ENCODE measurements around the gene DNAJC22.
"Not testable (repeated sequence)": the region's sequence is repeated elsewhere in the genome, so short reads cannot be mapped to it uniquely, and the experiment has no call there.

The DNAJC22 gene

DNA sequence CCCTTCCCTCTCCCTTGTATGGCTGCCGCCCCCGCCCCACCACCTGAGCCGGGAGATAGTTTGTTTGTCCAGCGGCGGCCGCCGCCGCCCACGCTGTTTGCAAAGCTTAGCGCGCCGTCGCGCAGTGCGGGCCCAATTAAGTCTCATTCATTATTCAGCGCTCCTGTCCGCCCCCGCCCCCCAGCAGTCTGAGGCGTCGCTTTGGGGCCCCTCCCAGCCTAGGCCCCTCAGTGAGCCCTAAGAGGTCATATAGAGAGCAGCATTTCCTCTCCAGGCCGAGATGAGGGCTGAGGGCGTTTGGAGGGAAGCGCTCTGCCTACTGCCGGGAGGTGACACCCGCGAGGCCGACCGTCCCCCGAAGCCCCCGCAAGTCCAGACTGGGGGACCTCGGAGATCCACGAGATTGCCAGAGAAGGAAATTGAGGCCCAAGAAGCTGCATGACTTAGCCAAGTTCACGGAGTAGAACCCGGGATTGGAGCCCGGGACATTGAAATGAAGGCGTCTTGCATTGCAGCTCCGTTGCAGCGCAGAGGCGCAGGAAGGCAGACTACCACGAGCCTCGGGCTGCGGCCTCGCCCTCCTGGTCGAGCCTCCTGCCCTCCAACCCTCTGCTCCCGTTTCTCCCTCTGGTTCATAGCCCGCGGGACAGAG is at the start of gene DNAJC22:
Gene DNAJC22 (plus strand): TSS at position 230 of the 652 bp plus-strand sequence. CDS start 1,985 bp downstream, outside the sequence.
- DNase-seq, result peak; percentile 47

DNA sequence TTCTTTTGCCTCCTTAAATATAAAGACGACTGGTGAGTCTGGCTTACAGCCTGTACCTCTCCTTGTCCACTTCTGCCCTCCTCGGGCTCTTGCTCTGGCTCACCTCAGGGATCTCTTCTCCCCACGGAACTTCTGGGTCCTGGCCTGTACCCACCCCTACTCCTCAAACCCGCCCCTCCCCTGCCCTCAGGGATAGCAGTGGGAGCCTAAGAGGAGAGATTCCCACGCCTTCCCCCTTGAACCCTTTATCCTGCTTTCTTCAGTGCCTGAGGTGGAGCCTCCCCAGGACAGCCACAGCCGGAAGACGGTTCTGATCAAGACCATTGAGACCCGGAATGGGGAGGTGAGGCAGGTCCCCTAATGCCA is 49.0 kb upstream of the DNAJC22 start:
- no peak for DNase-seq

DNA sequence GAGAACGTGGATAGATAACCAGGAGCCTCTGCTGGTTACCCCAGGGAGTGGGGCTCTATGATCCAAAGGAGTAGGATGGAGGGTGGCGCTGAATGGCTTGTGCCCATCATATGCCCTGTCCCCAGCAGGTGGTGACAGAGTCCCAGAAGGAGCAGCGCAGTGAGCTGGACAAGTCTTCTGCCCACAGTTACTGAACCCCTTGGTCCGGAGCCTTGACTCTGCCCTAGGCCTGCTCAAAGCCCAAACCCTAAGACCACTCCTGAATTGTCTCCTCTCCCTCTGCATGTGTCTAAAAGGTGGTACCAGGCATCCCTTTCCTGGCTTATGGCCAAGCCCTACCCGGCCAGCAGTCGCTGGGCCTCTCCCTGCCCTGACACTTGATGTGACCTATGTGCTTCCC is 48.5 kb upstream of the DNAJC22 start:
- DNase-seq, result no peak

DNA sequence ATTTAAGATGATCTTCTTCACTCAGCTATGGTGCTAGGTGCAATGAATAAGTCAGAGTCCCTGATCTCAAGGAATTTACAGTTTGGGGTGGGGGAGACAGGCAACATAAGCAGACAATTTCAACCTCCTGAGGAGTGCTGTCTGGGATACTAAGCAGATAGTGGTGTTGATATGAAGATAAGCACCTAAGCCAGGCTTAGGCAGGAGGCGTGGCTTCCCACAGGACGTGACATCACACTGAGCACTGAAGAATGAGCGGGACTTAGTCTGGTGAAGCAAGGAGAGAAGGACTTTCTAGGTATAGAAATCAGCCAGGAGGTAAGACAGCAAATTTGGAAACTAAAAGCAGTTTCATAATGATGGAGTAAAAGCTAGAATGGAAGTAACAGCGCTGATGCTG is 44.9 kb upstream of the DNAJC22 start:
- DNase-seq, result no peak

GRCh38 chr12:49304161-49304560 is 42.5 kb upstream of the DNAJC22 start:
- DNase-seq, result no peak

DNA sequence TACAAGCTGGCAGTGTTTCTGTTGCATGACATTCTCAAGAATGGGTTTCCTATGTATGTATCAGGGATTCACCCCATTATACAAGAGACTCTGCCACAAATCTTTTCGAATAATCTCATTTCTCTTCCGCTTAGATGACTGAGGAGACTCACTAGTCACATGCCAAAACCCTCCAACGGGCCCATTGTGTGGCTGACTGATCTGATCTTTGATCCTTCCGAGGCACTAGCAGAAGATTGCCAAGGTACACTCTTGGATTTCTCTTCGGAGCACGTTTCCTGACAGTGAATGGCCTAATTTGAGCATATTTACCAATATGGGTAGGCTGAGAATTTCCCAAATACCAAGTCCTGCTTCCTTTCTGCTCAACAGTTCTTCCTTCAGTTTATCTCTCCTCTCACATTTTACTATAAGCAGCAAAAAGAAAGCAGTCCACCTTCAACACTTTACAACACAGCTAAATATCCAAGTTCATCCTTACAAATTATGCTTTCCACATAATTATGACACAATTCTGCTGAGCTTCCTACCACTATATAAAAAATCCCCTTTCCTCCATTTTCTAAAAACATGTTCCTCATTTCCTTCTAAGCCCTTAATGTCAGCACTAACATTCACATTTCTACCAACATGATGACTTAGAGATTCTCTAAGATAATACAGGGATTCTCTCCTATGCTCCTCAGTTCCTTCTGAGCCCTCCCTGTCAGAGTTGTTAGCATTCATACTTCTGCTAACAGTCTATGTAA is 40.8 kb upstream of the DNAJC22 start:
- no peak for DNase-seq

DNA sequence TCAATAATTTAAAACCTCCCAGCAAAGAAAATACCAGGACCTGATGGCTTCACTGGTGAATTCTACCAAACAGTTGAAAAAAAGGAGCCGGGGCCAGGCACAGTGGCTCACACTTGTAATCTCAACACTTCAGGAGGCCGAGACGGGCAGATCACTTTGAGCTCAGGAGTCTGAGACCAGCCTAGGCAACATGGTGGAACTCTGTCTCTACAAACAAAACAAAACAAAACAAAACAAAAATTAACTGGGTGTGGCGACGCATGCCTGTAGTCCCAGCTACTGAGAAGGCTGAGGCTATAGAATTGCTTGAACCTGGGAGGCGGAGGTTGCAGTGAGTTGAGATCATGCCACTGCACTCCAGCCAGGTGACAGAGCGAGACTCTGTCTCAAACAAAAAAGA is 37.3 kb upstream of the DNAJC22 start:
- DNase-seq, result no peak

GRCh38 chr12:49310451-49311000 is 36.2 kb upstream of the DNAJC22 start:
- not testable (repeated sequence) for DNase-seq

DNA sequence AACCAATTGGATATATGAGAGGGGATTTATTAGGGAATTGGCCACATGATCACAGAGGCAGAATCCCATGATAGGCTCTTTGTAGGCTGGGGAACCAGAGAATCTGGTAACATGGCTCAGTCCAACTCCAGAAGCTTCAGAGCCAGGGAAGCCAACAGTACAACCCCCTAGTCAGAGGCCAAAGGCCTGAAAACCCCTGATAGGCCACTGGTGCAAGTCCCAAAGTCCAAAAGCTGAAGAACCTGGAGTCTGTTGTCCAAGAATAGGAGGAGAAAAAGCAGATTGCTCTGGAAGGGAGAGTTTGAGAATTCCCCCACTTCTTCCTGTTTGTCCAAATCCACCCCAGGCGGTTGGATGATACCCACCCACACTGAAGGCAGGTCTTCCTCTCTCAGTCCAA is 31.9 kb upstream of the DNAJC22 start:
- no peak for DNase-seq

GRCh38 chr12:49317118-49317517 is 29.6 kb upstream of the DNAJC22 start:
- not testable (repeated sequence) for DNase-seq

- not testable (repeated sequence) for DNase-seq
Measured at GRCh38 chr12:49320411-49321103, 26.1 kb upstream of the DNAJC22 start.

- no peak for DNase-seq
Measured at GRCh38 chr12:49322367-49322707, 24.4 kb upstream of the DNAJC22 start.

- DNase-seq, result peak; percentile 97
Measured at GRCh38 chr12:49322708-49323523, 23.8 kb upstream of the DNAJC22 start, which contains the start of gene TROAP. TSS of gene TROAP (plus strand) at chr12:49323255. CDS start at chr12:49323609, 354 bp downstream.

DNA sequence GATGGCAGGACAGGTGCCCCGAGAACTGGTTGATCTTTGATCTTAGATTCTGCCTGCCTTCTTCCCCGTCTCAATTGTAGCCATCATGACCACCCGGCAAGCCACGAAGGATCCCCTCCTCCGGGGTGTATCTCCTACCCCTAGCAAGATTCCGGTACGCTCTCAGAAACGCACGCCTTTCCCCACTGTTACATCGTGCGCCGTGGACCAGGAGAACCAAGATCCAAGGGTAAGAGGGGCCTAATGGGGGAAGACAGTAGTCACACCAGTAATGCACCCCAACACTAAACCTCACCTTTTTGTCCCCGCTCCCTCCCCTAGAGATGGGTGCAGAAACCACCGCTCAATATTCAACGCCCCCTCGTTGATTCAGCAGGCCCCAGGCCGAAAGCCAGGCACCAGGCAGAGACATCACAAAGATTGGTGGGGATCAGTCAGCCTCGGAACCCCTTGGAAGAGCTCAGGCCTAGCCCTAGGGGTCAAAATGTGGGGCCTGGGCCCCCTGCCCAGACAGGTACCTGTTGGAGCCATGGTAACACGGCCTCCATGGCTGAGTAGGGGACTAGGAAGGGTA is 23.1 kb upstream of the DNAJC22 start:
- no peak for DNase-seq

DNA sequence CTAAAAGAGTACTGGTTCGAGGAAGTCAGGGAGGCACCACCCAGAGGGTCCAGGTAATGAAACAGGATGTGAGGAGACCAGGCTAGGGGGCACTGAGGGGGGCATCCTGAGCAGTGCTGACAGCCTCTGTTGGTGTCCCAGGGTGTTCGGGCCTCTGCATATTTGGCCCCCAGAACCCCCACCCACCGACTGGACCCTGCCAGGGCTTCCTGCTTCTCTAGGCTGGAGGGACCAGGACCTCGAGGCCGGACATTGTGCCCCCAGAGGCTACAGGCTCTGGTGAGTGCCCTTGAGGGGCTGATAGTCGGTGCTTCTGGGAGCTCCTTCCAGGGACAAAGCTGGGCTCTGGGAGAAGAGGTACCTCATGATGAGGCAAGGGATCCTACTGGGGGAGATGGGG is 21.1 kb upstream of the DNAJC22 start:
- no peak for DNase-seq

DNA sequence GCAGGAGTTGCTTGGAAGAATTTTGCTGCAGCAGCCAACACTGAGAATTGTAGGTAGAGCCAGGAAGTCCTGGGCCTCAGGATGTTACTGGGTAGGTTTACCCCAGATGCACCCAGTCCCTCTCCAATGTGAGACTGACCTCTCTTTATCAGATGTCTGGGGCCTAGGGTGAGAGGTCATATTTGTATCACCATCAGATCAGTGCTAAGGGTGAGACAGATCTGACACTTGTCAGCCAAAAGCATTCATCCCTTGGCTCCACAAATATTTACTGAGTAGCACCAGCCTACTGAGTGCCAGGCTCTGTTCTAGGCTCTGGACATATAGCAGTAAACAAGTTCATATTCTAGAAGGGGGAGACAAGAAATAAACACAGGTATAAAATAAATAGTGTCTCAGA is 19.3 kb upstream of the DNAJC22 start:
- no peak for DNase-seq

- DNase-seq, result no peak
Measured at GRCh38 chr12:49327887-49328286, 18.8 kb upstream of the DNAJC22 start.

DNA sequence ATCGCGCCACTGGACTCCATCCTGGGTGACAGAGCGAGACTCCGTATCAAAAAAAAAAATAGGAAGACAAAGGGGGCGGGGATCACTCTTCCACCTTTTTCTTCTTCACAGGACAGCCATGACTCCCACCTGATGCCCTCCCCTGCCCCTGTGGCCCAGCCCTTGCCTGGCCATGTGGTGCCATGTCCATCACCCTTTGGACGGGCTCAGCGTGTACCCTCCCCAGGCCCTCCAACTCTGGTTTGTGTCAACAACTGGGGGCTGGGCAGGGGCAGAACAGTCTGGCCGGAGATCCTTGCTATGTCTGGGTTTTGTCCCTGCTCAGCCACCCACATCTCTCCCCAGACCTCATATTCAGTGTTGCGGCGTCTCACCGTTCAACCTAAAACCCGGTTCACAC is 17.9 kb upstream of the DNAJC22 start:
- DNase-seq, result no peak

GRCh38 chr12:49330032-49330619 is 16.6 kb upstream of the DNAJC22 start:
- no peak for DNase-seq

- DNase-seq, result no peak
Measured at GRCh38 chr12:49330631-49331379, 15.9 kb upstream of the DNAJC22 start.
